Suprapubic skin (tissue), 4 donors: ENCODE data around the gene SRGAP1. TPM values are rescaled to one million over a fixed set of nuclear protein-coding genes. Genes with fewer than 3 reads are reported as not detected.

Experiments used
- DNase-seq, 2 donors: peaks; one replicate each; pipeline ENCODE4 v3.0.0-alpha.2; 2019; ENCODE audit warnings: low spot score in 2 of 2
- H3K27ac ChIP-seq: fragments of 200-600 bp; sonication (generic); one replicate; pipeline ENCODE4 v1.5.1; 2019
- H3K27me3 ChIP-seq: fragments of 200-600 bp; sonication (generic); one replicate; pipeline ENCODE4 v1.5.1; 2019
- H3K36me3 ChIP-seq: fragments of 200-600 bp; sonication (generic); one replicate; pipeline ENCODE4 v1.5.1; 2019
- H3K4me1 ChIP-seq: fragments of 200-600 bp; sonication (generic); one replicate; pipeline ENCODE4 v1.5.1; 2019
- H3K4me3 ChIP-seq: fragments of 200-600 bp; sonication (generic); one replicate; pipeline ENCODE4 v1.5.1; 2019; ENCODE audit warnings: mild to moderate bottlenecking
- H3K9me3 ChIP-seq: fragments of 200-600 bp; sonication (generic); one replicate; pipeline ENCODE4 v1.5.1; 2019
- CTCF ChIP-seq, 2 donors: fragments of 200-600 bp in 1 of 2; fragments of 450-650 bp in 1 of 2; sonication (generic) in 1 of 2; IDR thresholded peaks; one replicate each; pipeline ENCODE4 v1.5.1; 2016 to 2019; ENCODE audit warnings: antibody characterized with exemption in 2 of 2, mild to moderate bottlenecking in 1 of 2, moderate library complexity in 1 of 2
- EP300 ChIP-seq: sonication (generic); formaldehyde crosslinking; IDR thresholded peaks from one replicate; pipeline ENCODE4 v1.6.1; 2017; ENCODE audit warnings: antibody characterized with exemption
- POLR2A ChIP-seq, 2 donors: fragments of 450-650 bp; IDR thresholded peaks; one replicate each; pipeline ENCODE4 v1.6.1; 2017; ENCODE audit warnings: antibody characterized with exemption in 2 of 2, mild to moderate bottlenecking in 2 of 2, moderate library complexity in 2 of 2
- POLR2AphosphoS5 ChIP-seq, 3 donors: sonication (generic); formaldehyde crosslinking; IDR thresholded peaks; one replicate each; pipeline ENCODE4 v1.6.1; 2017; ENCODE audit warnings: antibody characterized with exemption in 3 of 3
- WGBS: methylation state at CpG from one replicate; pipeline ENCODE4 v1.1.5; 2018; 5-methylcytosine and 5-hydroxymethylcytosine counted together
- total RNA-seq, 4 donors: library from RNA; depleted of rRNA; stranded (reverse); fragments of >200 nt; gene quantifications; one replicate each; pipeline ENCODE4 v1.1.0, GENCODE V29; 2016

The SRGAP1 gene
- total RNA-seq, 4 donors from 2014 or later = 8.4 to 10.9 (median 9.8) TPM

- H3K27ac ChIP-seq = no peak overlapping the region
- WGBS = 81% methylated on average over 4 of the region's 4 CpGs
Observed at GRCh38 chr12:63976902-63977395, 132.4 kb downstream of the SRGAP1 start.

GRCh38 chr12:63977441-63977840 is 132.9 kb downstream of the SRGAP1 start:
- TF ChIP-seq CTCF (IDR thresholded peaks at IDR 0.05) (no peak), POLR2A (IDR thresholded peaks at IDR 0.05) (no peak), EP300 (no peak), POLR2AphosphoS5 (IDR thresholded peaks at IDR 0.05) (no peak)
- WGBS = 56% methylated on average over 4 of the region's 4 CpGs
- no peaks in the 10 kb centered on the region for H3K36me3 ChIP-seq
- no peak for DNase-seq
- no peak overlapping the region for H3K4me3 ChIP-seq
- H3K4me1 ChIP-seq = peaks cover 3% of the 10 kb centered on the region
- no peaks in the 10 kb centered on the region for H3K9me3 ChIP-seq
- H3K27ac ChIP-seq = no peak overlapping the region
- no peaks in the 10 kb centered on the region for H3K27me3 ChIP-seq

More at GRCh38 chr12:63976902-63977395, 132.4 kb downstream of the SRGAP1 start:
- Histone ChIP-seq H3K9me3 (no peaks in the 10 kb centered on the region), H3K4me3 (no peak overlapping the region), H3K4me1 (peaks cover 3% of the 10 kb centered on the region), H3K27me3 (no peaks in the 10 kb centered on the region), H3K36me3 (no peaks in the 10 kb centered on the region)
- TF ChIP-seq CTCF (IDR thresholded peaks at IDR 0.05) (no peak), POLR2A (IDR thresholded peaks at IDR 0.05) (no peak)
- no peak for DNase-seq

- Histone ChIP-seq H3K9me3 (no peaks in the 10 kb centered on the region), H3K4me3 (no peak overlapping the region), H3K4me1 (peaks cover 8% of the 10 kb centered on the region), H3K27me3 (no peaks in the 10 kb centered on the region), H3K27ac (no peak overlapping the region), H3K36me3 (no peaks in the 10 kb centered on the region)
- TF ChIP-seq POLR2AphosphoS5 (IDR thresholded peaks at IDR 0.05) (no peak), CTCF (IDR thresholded peaks at IDR 0.05) (no peak), EP300 (no peak), POLR2A (IDR thresholded peaks at IDR 0.05) (no peak)
- WGBS = 49% methylated on average over 1 of the region's 1 CpG
- no peak for DNase-seq
Observed at GRCh38 chr12:63978519-63978918, 134.0 kb downstream of the SRGAP1 start.

- Histone ChIP-seq H3K27me3 (no peaks in the 10 kb centered on the region), H3K36me3 (no peaks in the 10 kb centered on the region), H3K9me3 (no peaks in the 10 kb centered on the region), H3K27ac (no peak overlapping the region), H3K4me3 (no peak overlapping the region), H3K4me1 (peaks cover 8% of the 10 kb centered on the region)
- no peak for TF ChIP-seq POLR2AphosphoS5 (IDR thresholded peaks at IDR 0.05)
- TF ChIP-seq EP300 = no peak
- TF ChIP-seq CTCF (IDR thresholded peaks at IDR 0.05) = no peak
- TF ChIP-seq POLR2A (IDR thresholded peaks at IDR 0.05) = no peak
- DNase-seq = no peak
- WGBS = 81% methylated on average over 4 of the region's 4 CpGs
Observed at GRCh38 chr12:63980211-63980610, 135.7 kb downstream of the SRGAP1 start.

GRCh38 chr12:63981343-63981742 is 136.8 kb downstream of the SRGAP1 start:
- peaks cover 8% of the 10 kb centered on the region for H3K4me1 ChIP-seq
- no peaks in the 10 kb centered on the region for H3K9me3 ChIP-seq
- no peaks in the 10 kb centered on the region for H3K27me3 ChIP-seq
- WGBS = 49% methylated on average over 2 of the region's 2 CpGs
- H3K36me3 ChIP-seq = no peaks in the 10 kb centered on the region
- TF ChIP-seq POLR2AphosphoS5 (IDR thresholded peaks at IDR 0.05) (no peak), EP300 (no peak), POLR2A (IDR thresholded peaks at IDR 0.05) (no peak), CTCF (IDR thresholded peaks at IDR 0.05) (no peak)
- no peak for DNase-seq
- H3K4me3 ChIP-seq = no peak overlapping the region
- H3K27ac ChIP-seq = peak overlapping the region; percentile 7
